Ovary (tissue), 9 donors: ENCODE results near the gene VMA21. TPM values are rescaled to one million over a fixed set of nuclear protein-coding genes. Genes with fewer than 3 reads are reported as not detected.

Experiments
- DNase-seq, 5 donors: peaks; one replicate each; pipeline ENCODE4 v3.0.0-alpha.2; 2019 to 2020
- H3K27ac ChIP-seq, 2 donors: fragments of 200-600 bp; one replicate each; pipeline versions ENCODE4 v1.5.1 to v1.8.0; 2019 to 2022
- H3K27me3 ChIP-seq: fragments of 200-600 bp; one replicate; pipeline ENCODE4 v1.8.0; 2022
- H3K36me3 ChIP-seq: fragments of 200-600 bp; sonication (generic); one replicate; pipeline ENCODE4 v1.5.1; 2019
- H3K4me1 ChIP-seq: one replicate; pipeline ENCODE4 v1.8.1; 2013; ENCODE audit warnings: mild to moderate bottlenecking, moderate library complexity; ENCODE audit not compliant: insufficient read depth
- H3K4me3 ChIP-seq: fragments of 200-600 bp; sonication (generic); one replicate; pipeline ENCODE4 v1.5.1; 2017
- H3K9me3 ChIP-seq, 2 donors: fragments of 200-600 bp in 1 of 2; sonication (generic) in 1 of 2; one replicate each; pipeline versions ENCODE4 v1.5.1 to v1.8.1; 2013 to 2019; ENCODE audit warnings: mild to moderate bottlenecking in 1 of 2, moderate library complexity in 1 of 2
- EP300 ChIP-seq: sonication (generic); formaldehyde crosslinking; IDR thresholded peaks from one replicate; pipeline ENCODE4 v1.6.1; 2017; ENCODE audit warnings: antibody characterized with exemption
- POLR2A ChIP-seq: fragments of 450-650 bp; IDR thresholded peaks from one replicate; pipeline ENCODE4 v1.6.1; 2017; ENCODE audit warnings: antibody characterized with exemption, mild to moderate bottlenecking, moderate library complexity
- WGBS, 3 donors: extraction: QIAGEN DNeasy Blood & Tissue Kit in 1 of 3; methylation state at CpG; one replicate each; pipeline versions ENCODE4 v1.1.5 to v1.1.7; 2013 to 2017; 5-methylcytosine and 5-hydroxymethylcytosine counted together
- intact Hi-C, 4 donors: fragments of 100-400 bp; cut with DNase I; formaldehyde crosslinking; loops; one replicate each; pipeline versions ENCODE4 v1.11.0 to v1.15.1; 2022 to 2023
- polyA plus RNA-seq, 2 donors: library from polyadenylated mRNA; stranded (reverse); fragments of 200-250 nt in 1 of 2; fragments of 350-450 nt in 1 of 2; fragmentation: Illumina TruSeq in 1 of 2; extraction: RNeasy Lipid Tissue Mini Kit (QIAGEN cat#74804) in 1 of 2; gene quantifications; one replicate each; pipeline ENCODE4 v1.2.3, GENCODE V29; 2013 to 2014
- total RNA-seq, 7 donors: library from RNA; depleted of rRNA in 2 of 7; stranded (reverse); fragments of >200 nt in 2 of 7; fragmentation: NEBNext Ultra II Directional in 3 of 7; extraction: Animal tissue kit (Norgen Biotek cat#: 25700) in 3 of 7; gene quantifications; one replicate each; pipeline versions ENCODE4 v1.1.0 to v1.2.4, GENCODE V29; 2016 to 2023
- TF ChIP-seq, protein P1 (sequence below), 3 donors: fragments of 450-650 bp in 2 of 3; fragments of 200-600 bp in 1 of 3; IDR thresholded peaks; one replicate each; pipeline versions ENCODE4 v1.5.1 to v1.8.0; 2016 to 2022; ENCODE audit warnings: antibody characterized with exemption in 3 of 3, mild to moderate bottlenecking in 1 of 3
- donor health status: DM: no; HTN: no; CAD: no; lungs with moderate emphysema.
- donor health status: DM: no; HTN: no; CAD: no.
- donor health status: Bipolar disorder and iron deficiency.
- donor health status: DM: yes; HTN: yes; CAD: no.
- donor health status: DM: no; HTN: no; CAD: no.
- donor health status: DM: yes; HTN: yes; CAD: no.

VMA21 gene
- total and polyA plus RNA-seq, 9 donors = 9.5 to 37.7 (median 28.5) TPM

- DNase-seq = no peak
- WGBS, 3 donors = 34 to 42% (median 39%) methylated on average over 3 of the region's 3 CpGs
- Histone ChIP-seq H3K27ac (no peak overlapping the region), H3K36me3 (no peaks in the 10 kb centered on the region), H3K9me3 (no peaks in the 10 kb centered on the region), H3K4me3 (no peak overlapping the region), H3K27me3 (no peaks in the 10 kb centered on the region), H3K4me1 (no peaks in the 10 kb centered on the region)
- TF ChIP-seq EP300 = no peak
- TF ChIP-seq, protein P1, sequence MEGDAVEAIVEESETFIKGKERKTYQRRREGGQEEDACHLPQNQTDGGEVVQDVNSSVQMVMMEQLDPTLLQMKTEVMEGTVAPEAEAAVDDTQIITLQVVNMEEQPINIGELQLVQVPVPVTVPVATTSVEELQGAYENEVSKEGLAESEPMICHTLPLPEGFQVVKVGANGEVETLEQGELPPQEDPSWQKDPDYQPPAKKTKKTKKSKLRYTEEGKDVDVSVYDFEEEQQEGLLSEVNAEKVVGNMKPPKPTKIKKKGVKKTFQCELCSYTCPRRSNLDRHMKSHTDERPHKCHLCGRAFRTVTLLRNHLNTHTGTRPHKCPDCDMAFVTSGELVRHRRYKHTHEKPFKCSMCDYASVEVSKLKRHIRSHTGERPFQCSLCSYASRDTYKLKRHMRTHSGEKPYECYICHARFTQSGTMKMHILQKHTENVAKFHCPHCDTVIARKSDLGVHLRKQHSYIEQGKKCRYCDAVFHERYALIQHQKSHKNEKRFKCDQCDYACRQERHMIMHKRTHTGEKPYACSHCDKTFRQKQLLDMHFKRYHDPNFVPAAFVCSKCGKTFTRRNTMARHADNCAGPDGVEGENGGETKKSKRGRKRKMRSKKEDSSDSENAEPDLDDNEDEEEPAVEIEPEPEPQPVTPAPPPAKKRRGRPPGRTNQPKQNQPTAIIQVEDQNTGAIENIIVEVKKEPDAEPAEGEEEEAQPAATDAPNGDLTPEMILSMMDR (IDR thresholded peaks at IDR 0.05) = no peak
- no peak for TF ChIP-seq POLR2A
- intact Hi-C loops = no loop called here
Measured at GRCh38 chrX:151419782-151420181, 22.8 kb downstream of the VMA21 start.

- H3K27ac ChIP-seq = no peak overlapping the region
- H3K36me3 ChIP-seq = no peaks in the 10 kb centered on the region
- no peaks in the 10 kb centered on the region for H3K27me3 ChIP-seq
- H3K9me3 ChIP-seq = no peaks in the 10 kb centered on the region
- TF ChIP-seq, protein P1 (IDR thresholded peaks at IDR 0.05) = no peak
- TF ChIP-seq EP300 (no peak), POLR2A (no peak)
- intact Hi-C loops = no loop called here
- H3K4me3 ChIP-seq = no peak overlapping the region
- 79 to 96% (median 81%) methylated on average over 2 of the region's 2 CpGs for WGBS, 3 donors
- DNase-seq = no peak
- no peaks in the 10 kb centered on the region for H3K4me1 ChIP-seq
Measured at GRCh38 chrX:151424505-151424904, 27.5 kb downstream of the VMA21 start.

DNA sequence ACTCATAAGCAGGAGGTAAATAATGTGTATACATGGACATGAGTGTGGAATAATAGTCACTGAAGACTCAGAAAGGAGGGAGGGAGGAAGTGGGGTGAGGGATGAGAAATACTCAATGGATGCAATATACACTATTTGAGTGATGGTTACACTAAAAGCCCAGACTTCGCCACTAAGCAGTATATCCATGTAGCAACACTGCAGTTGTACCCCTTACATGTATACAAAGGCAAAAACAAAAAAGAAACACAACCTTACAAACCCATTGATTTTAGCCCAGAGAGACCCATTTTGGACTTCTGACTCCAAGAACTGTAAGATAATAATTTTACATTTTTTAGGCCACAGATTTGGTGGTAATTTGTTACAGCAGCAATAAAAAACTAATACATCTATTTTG is 51.5 kb downstream of the VMA21 start:
- TF ChIP-seq, protein P1 (IDR thresholded peaks at IDR 0.05) = no peak
- TF ChIP-seq POLR2A (no peak), EP300 (no peak)
- 79 to 89% (median 85%) methylated on average over 1 of the region's 1 CpG for WGBS, 3 donors
- Histone ChIP-seq H3K27ac (no peak overlapping the region), H3K4me3 (no peak overlapping the region), H3K4me1 (no peaks in the 10 kb centered on the region), H3K27me3 (no peaks in the 10 kb centered on the region), H3K9me3 (no peaks in the 10 kb centered on the region), H3K36me3 (no peaks in the 10 kb centered on the region)
- intact Hi-C loops = no loop called here
- no peak for DNase-seq

- no peak overlapping the region for H3K4me3 ChIP-seq
- 36 to 52% (median 45%) methylated on average over 1 of the region's 1 CpG for whole genome bisulfite sequencing, 3 donors
- H3K9me3 ChIP-seq = no peaks in the 10 kb centered on the region
- no peak for DNase-seq
- no peaks in the 10 kb centered on the region for H3K4me1 ChIP-seq
- no peak overlapping the region for H3K27ac ChIP-seq
- TF ChIP-seq, protein P1 (IDR thresholded peaks at IDR 0.05) = no peak
- TF ChIP-seq EP300 (no peak), POLR2A (no peak)
- H3K36me3 ChIP-seq = no peaks in the 10 kb centered on the region
- intact Hi-C loops = no loop called here
- H3K27me3 ChIP-seq = no peaks in the 10 kb centered on the region
Measured at GRCh38 chrX:151458824-151459223, 61.8 kb downstream of the VMA21 start.

Other genes starting within 250 kb of the VMA21 start
- gene GPR50, start 220.6 kb upstream of the VMA21 start, total RNA-seq = not detected
- not detected for gene GPR50, start 220.6 kb upstream of the VMA21 start, polyA plus RNA-seq
- not detected for gene PASD1, start 166.5 kb downstream of the VMA21 start, total RNA-seq
- gene PASD1, start 166.5 kb downstream of the VMA21 start, polyA plus RNA-seq = under 1 TPM in 1 of 2 donors, not detected in 1; 0.02 TPM